Measurements from ENCODE around the gene PARD3. TPM values are rescaled to one million over a fixed set of nuclear protein-coding genes. Genes with fewer than 3 reads are reported as not detected.

PARD3 gene
- total RNA-seq, 1 donor from 2014 or later = 1.7 TPM

- H3K36me3 Mint-ChIP-seq (ENCODE audit: low read depth) = no peaks in the 10 kb centered on the region
- no peaks in the 10 kb centered on the region for H3K9me3 Mint-ChIP-seq
- intact Hi-C loops (cut with micrococcal nuclease) = no loop called here
- no peaks in the 10 kb centered on the region for H3K4me1 Mint-ChIP-seq (ENCODE audit: low read depth)
- no peak for DNase-seq (ENCODE audit: low spot score)
- no peak overlapping the region for H3K4me3 Mint-ChIP-seq
- no peak overlapping the region for H3K27ac Mint-ChIP-seq
- H3K27me3 Mint-ChIP-seq (ENCODE audit: insufficient read depth) = no peaks in the 10 kb centered on the region
Observed at GRCh38 chr10:34480345-34480744, 334.8 kb downstream of the PARD3 start.

- H3K27ac Mint-ChIP-seq = no peak overlapping the region
- no peak overlapping the region for H3K4me3 Mint-ChIP-seq
- intact Hi-C loops (cut with micrococcal nuclease) = no loop called here
- DNase-seq (ENCODE audit: low spot score) = no peak
- H3K9me3 Mint-ChIP-seq = no peaks in the 10 kb centered on the region
- H3K36me3 Mint-ChIP-seq (ENCODE audit: low read depth) = no peaks in the 10 kb centered on the region
- no peaks in the 10 kb centered on the region for H3K27me3 Mint-ChIP-seq (ENCODE audit: insufficient read depth)
- no peaks in the 10 kb centered on the region for H3K4me1 Mint-ChIP-seq (ENCODE audit: low read depth)
Observed at GRCh38 chr10:34479520-34480179, 335.4 kb downstream of the PARD3 start.

GRCh38 chr10:34477249-34477648 is 337.8 kb downstream of the PARD3 start:
- Mint-ChIP-seq H3K9me3 (no peaks in the 10 kb centered on the region), H3K4me1 (ENCODE audit: low read depth) (no peaks in the 10 kb centered on the region), H3K36me3 (ENCODE audit: low read depth) (no peaks in the 10 kb centered on the region), H3K4me3 (no peak overlapping the region), H3K27ac (no peak overlapping the region), H3K27me3 (ENCODE audit: insufficient read depth) (no peaks in the 10 kb centered on the region)
- DNase-seq (ENCODE audit: low spot score) = no peak
- intact Hi-C loops (cut with micrococcal nuclease) = no loop called here

- Mint-ChIP-seq H3K4me1 (ENCODE audit: low read depth) (no peaks in the 10 kb centered on the region), H3K4me3 (no peak overlapping the region), H3K27me3 (ENCODE audit: insufficient read depth) (no peaks in the 10 kb centered on the region), H3K27ac (no peak overlapping the region), H3K9me3 (no peaks in the 10 kb centered on the region), H3K36me3 (ENCODE audit: low read depth) (no peaks in the 10 kb centered on the region)
- DNase-seq (ENCODE audit: low spot score) = no peak
- intact Hi-C loops (cut with micrococcal nuclease) = no loop called here
Observed at GRCh38 chr10:34476608-34477007, 338.5 kb downstream of the PARD3 start.

- no peaks in the 10 kb centered on the region for H3K36me3 Mint-ChIP-seq (ENCODE audit: low read depth)
- no peaks in the 10 kb centered on the region for H3K27me3 Mint-ChIP-seq (ENCODE audit: insufficient read depth)
- H3K27ac Mint-ChIP-seq = no peak overlapping the region
- no peak overlapping the region for H3K4me3 Mint-ChIP-seq
- no peaks in the 10 kb centered on the region for H3K9me3 Mint-ChIP-seq
- intact Hi-C loops (cut with micrococcal nuclease) = no loop called here
- DNase-seq (ENCODE audit: low spot score) = no peak
- no peaks in the 10 kb centered on the region for H3K4me1 Mint-ChIP-seq (ENCODE audit: low read depth)
Observed at GRCh38 chr10:34475786-34476185, 339.3 kb downstream of the PARD3 start.

- H3K27ac Mint-ChIP-seq = no peak overlapping the region
- H3K9me3 Mint-ChIP-seq = no peaks in the 10 kb centered on the region
- DNase-seq (ENCODE audit: low spot score) = no peak
- no peak overlapping the region for H3K4me3 Mint-ChIP-seq
- no peaks in the 10 kb centered on the region for H3K27me3 Mint-ChIP-seq (ENCODE audit: insufficient read depth)
- intact Hi-C loops (cut with micrococcal nuclease) = no loop called here
- no peaks in the 10 kb centered on the region for H3K4me1 Mint-ChIP-seq (ENCODE audit: low read depth)
- no peaks in the 10 kb centered on the region for H3K36me3 Mint-ChIP-seq (ENCODE audit: low read depth)
Observed at GRCh38 chr10:34475274-34475646, 339.8 kb downstream of the PARD3 start.

- Mint-ChIP-seq H3K4me3 (no peak overlapping the region), H3K27me3 (ENCODE audit: insufficient read depth) (no peaks in the 10 kb centered on the region), H3K36me3 (ENCODE audit: low read depth) (no peaks in the 10 kb centered on the region), H3K27ac (no peak overlapping the region), H3K9me3 (no peaks in the 10 kb centered on the region), H3K4me1 (ENCODE audit: low read depth) (no peaks in the 10 kb centered on the region)
- no peak for DNase-seq (ENCODE audit: low spot score)
- intact Hi-C loops (cut with micrococcal nuclease) = no loop called here
Observed at GRCh38 chr10:34474555-34475273, 340.4 kb downstream of the PARD3 start.

- Mint-ChIP-seq H3K9me3 (no peaks in the 10 kb centered on the region), H3K36me3 (ENCODE audit: low read depth) (no peaks in the 10 kb centered on the region), H3K27me3 (ENCODE audit: insufficient read depth) (no peaks in the 10 kb centered on the region), H3K4me1 (ENCODE audit: low read depth) (no peaks in the 10 kb centered on the region), H3K27ac (no peak overlapping the region), H3K4me3 (no peak overlapping the region)
- intact Hi-C loops (cut with micrococcal nuclease) = no loop called here
- no peak for DNase-seq (ENCODE audit: low spot score)
Observed at GRCh38 chr10:34474009-34474376, 341.1 kb downstream of the PARD3 start.

- no peak overlapping the region for H3K27ac Mint-ChIP-seq
- no peaks in the 10 kb centered on the region for H3K27me3 Mint-ChIP-seq (ENCODE audit: insufficient read depth)
- DNase-seq (ENCODE audit: low spot score) = no peak
- no peaks in the 10 kb centered on the region for H3K9me3 Mint-ChIP-seq
- H3K36me3 Mint-ChIP-seq (ENCODE audit: low read depth) = no peaks in the 10 kb centered on the region
- no peak overlapping the region for H3K4me3 Mint-ChIP-seq
- intact Hi-C loops (cut with micrococcal nuclease) = no loop called here
- no peaks in the 10 kb centered on the region for H3K4me1 Mint-ChIP-seq (ENCODE audit: low read depth)
Observed at GRCh38 chr10:34473174-34474008, 341.7 kb downstream of the PARD3 start.

- Mint-ChIP-seq H3K27ac (no peak overlapping the region), H3K4me3 (no peak overlapping the region), H3K27me3 (ENCODE audit: insufficient read depth) (no peaks in the 10 kb centered on the region), H3K36me3 (ENCODE audit: low read depth) (no peaks in the 10 kb centered on the region), H3K9me3 (no peaks in the 10 kb centered on the region), H3K4me1 (ENCODE audit: low read depth) (no peaks in the 10 kb centered on the region)
- DNase-seq (ENCODE audit: low spot score) = no peak
- intact Hi-C loops (cut with micrococcal nuclease) = no loop called here
Observed at GRCh38 chr10:34470307-34470706, 344.8 kb downstream of the PARD3 start.

- Mint-ChIP-seq H3K27ac (no peak overlapping the region), H3K36me3 (ENCODE audit: low read depth) (no peaks in the 10 kb centered on the region), H3K27me3 (ENCODE audit: insufficient read depth) (no peaks in the 10 kb centered on the region), H3K9me3 (no peaks in the 10 kb centered on the region), H3K4me3 (no peak overlapping the region), H3K4me1 (ENCODE audit: low read depth) (no peaks in the 10 kb centered on the region)
- intact Hi-C loops (cut with micrococcal nuclease) = no loop called here
- no peak for DNase-seq (ENCODE audit: low spot score)
Observed at GRCh38 chr10:34469446-34469845, 345.6 kb downstream of the PARD3 start.

- H3K36me3 Mint-ChIP-seq (ENCODE audit: low read depth) = no peaks in the 10 kb centered on the region
Observed at GRCh38 chr10:34467902-34468301, 347.2 kb downstream of the PARD3 start.

GRCh38 chr10:34467364-34467763 is 347.7 kb downstream of the PARD3 start:
- no peaks in the 10 kb centered on the region for H3K4me1 Mint-ChIP-seq (ENCODE audit: low read depth)
- no peaks in the 10 kb centered on the region for H3K36me3 Mint-ChIP-seq (ENCODE audit: low read depth)
- no peaks in the 10 kb centered on the region for H3K27me3 Mint-ChIP-seq (ENCODE audit: insufficient read depth)
- DNase-seq (ENCODE audit: low spot score) = no peak
- no peak overlapping the region for H3K4me3 Mint-ChIP-seq
- no peak overlapping the region for H3K27ac Mint-ChIP-seq
- intact Hi-C loops (cut with micrococcal nuclease) = no loop called here
- no peaks in the 10 kb centered on the region for H3K9me3 Mint-ChIP-seq

More at GRCh38 chr10:34467902-34468301, 347.2 kb downstream of the PARD3 start:
- Mint-ChIP-seq H3K4me3 (no peak overlapping the region), H3K27me3 (ENCODE audit: insufficient read depth) (no peaks in the 10 kb centered on the region), H3K9me3 (no peaks in the 10 kb centered on the region), H3K4me1 (ENCODE audit: low read depth) (no peaks in the 10 kb centered on the region), H3K27ac (no peak overlapping the region)
- intact Hi-C loops (cut with micrococcal nuclease) = no loop called here
- no peak for DNase-seq (ENCODE audit: low spot score)

All from activated T-helper 1 cell treated with anti-CD3 and anti-CD28 coated beads, Interleukin-12 subunit alpha, Interleukin-12 subunit beta, Interleukin-2, Interleukin-4 antibody, amounts not matched to agents 30 ng/mL and 10 ng/mL and 1 ng/mL, durations not matched to agents 14 hours and 24 hours and 36 hours (primary cell).